ENCODE data around the gene ARHGEF6. TPM values are rescaled to one million over a fixed set of nuclear protein-coding genes. Genes with fewer than 3 reads are reported as not detected.

ARHGEF6 gene
- total RNA-seq, 2 donors from 2014 or later, result 4.1 to 12.7 TPM

- H3K4me1 ChIP-seq (replicated peaks), result no peaks in the 10 kb centered on the region
- no peaks in the 10 kb centered on the region for H3K9me3 ChIP-seq
- WGBS, result 92% methylated on average over 2 of the region's 2 CpGs
- H3K27ac ChIP-seq, result no peak overlapping the region
- TF ChIP-seq POLR2AphosphoS5 (IDR thresholded peaks at IDR 0.05) (no peak), CTCF (IDR thresholded peaks at IDR 0.05) (no peak), POLR2A (IDR thresholded peaks at IDR 0.05) (no peak)
- no peak for DNase-seq (ENCODE audit: low spot score)
- H3K27me3 ChIP-seq (replicated peaks; ENCODE audit: insufficient read depth), result no peaks in the 10 kb centered on the region
- intact Hi-C loops (cut with DNase I), result no loop called here
- no peak overlapping the region for H3K4me3 ChIP-seq
- H3K36me3 ChIP-seq, result no peaks in the 10 kb centered on the region
Measured at GRCh38 chrX:136625246-136625645, 155.5 kb downstream of the ARHGEF6 start.

GRCh38 chrX:136623396-136623795 is 157.3 kb downstream of the ARHGEF6 start:
- H3K27ac ChIP-seq, result no peak overlapping the region
- no peak overlapping the region for H3K4me3 ChIP-seq
- 89% methylated on average over 1 of the region's 1 CpG for WGBS
- TF ChIP-seq POLR2A (IDR thresholded peaks at IDR 0.05) (no peak), POLR2AphosphoS5 (IDR thresholded peaks at IDR 0.05) (no peak)
- no peak for DNase-seq (ENCODE audit: low spot score)
- no peaks in the 10 kb centered on the region for H3K9me3 ChIP-seq
- H3K36me3 ChIP-seq, result no peaks in the 10 kb centered on the region
- H3K27me3 ChIP-seq (replicated peaks; ENCODE audit: insufficient read depth), result no peaks in the 10 kb centered on the region
- intact Hi-C loops (cut with DNase I), result no loop called here
- no peaks in the 10 kb centered on the region for H3K4me1 ChIP-seq (replicated peaks)

GRCh38 chrX:136622568-136622967 is 158.2 kb downstream of the ARHGEF6 start:
- TF ChIP-seq POLR2A (IDR thresholded peaks at IDR 0.05) (no peak), CTCF (IDR thresholded peaks at IDR 0.05) (no peak), POLR2AphosphoS5 (IDR thresholded peaks at IDR 0.05) (no peak)
- no peak overlapping the region for H3K27ac ChIP-seq
- intact Hi-C loops (cut with DNase I), result no loop called here
- H3K4me3 ChIP-seq, result no peak overlapping the region
- H3K36me3 ChIP-seq, result no peaks in the 10 kb centered on the region
- WGBS, result 98% methylated on average over 4 of the region's 4 CpGs
- H3K27me3 ChIP-seq (replicated peaks; ENCODE audit: insufficient read depth), result no peaks in the 10 kb centered on the region
- no peak for DNase-seq (ENCODE audit: low spot score)
- H3K4me1 ChIP-seq (replicated peaks), result no peaks in the 10 kb centered on the region
- no peaks in the 10 kb centered on the region for H3K9me3 ChIP-seq

GRCh38 chrX:136620780-136621179 is 160.0 kb downstream of the ARHGEF6 start:
- DNase-seq (ENCODE audit: low spot score), result no peak
- no peak for TF ChIP-seq CTCF (IDR thresholded peaks at IDR 0.05)
- no peak for TF ChIP-seq POLR2A (IDR thresholded peaks at IDR 0.05)
- no peak for TF ChIP-seq POLR2AphosphoS5 (IDR thresholded peaks at IDR 0.05)
- no peaks in the 10 kb centered on the region for H3K9me3 ChIP-seq
- no peaks in the 10 kb centered on the region for H3K4me1 ChIP-seq (replicated peaks)
- no peaks in the 10 kb centered on the region for H3K36me3 ChIP-seq
- H3K27ac ChIP-seq, result no peak overlapping the region
- no peak overlapping the region for H3K4me3 ChIP-seq
- no peaks in the 10 kb centered on the region for H3K27me3 ChIP-seq (replicated peaks; ENCODE audit: insufficient read depth)
- intact Hi-C loops (cut with DNase I), result no loop called here

- WGBS, result 92% methylated on average over 14 of the region's 14 CpGs
- no peak for TF ChIP-seq POLR2A (IDR thresholded peaks at IDR 0.05)
- no peak for TF ChIP-seq CTCF (IDR thresholded peaks at IDR 0.05)
- no peak for TF ChIP-seq POLR2AphosphoS5 (IDR thresholded peaks at IDR 0.05)
- no peak for DNase-seq (ENCODE audit: low spot score)
Measured at GRCh38 chrX:136619899-136620505, 160.7 kb downstream of the ARHGEF6 start.

More at GRCh38 chrX:136619899-136620505, 160.7 kb downstream of the ARHGEF6 start:
- no peak overlapping the region for H3K4me3 ChIP-seq
- H3K27ac ChIP-seq, result no peak overlapping the region
- H3K27me3 ChIP-seq (replicated peaks; ENCODE audit: insufficient read depth), result no peaks in the 10 kb centered on the region
- no peaks in the 10 kb centered on the region for H3K36me3 ChIP-seq
- H3K4me1 ChIP-seq (replicated peaks), result no peaks in the 10 kb centered on the region
- H3K9me3 ChIP-seq, result no peaks in the 10 kb centered on the region
- intact Hi-C loops (cut with DNase I), result no loop called here

All from prostate gland (tissue), 2 donors.